H1 (cell line): Measurements from ENCODE around the gene NCEH1.

Source experiments
- CBX5 ChIP-seq: fragments of 300-800, 300-1000 bp; sonication (generic); IDR thresholded peaks from 2 replicates; pipeline ENCODE4 v1.7.1; 2016; ENCODE audit warnings: antibody characterized with exemption, low read length, low read depth
- CHD2 ChIP-seq: IDR thresholded peaks from 2 replicates; pipeline ENCODE4 v1.6.1; 2012; ENCODE audit warnings: low read length, improper control_type of control experiment
- POLR2A ChIP-seq, 2 experiments: IDR thresholded peaks; 1 replicate in 1 of 2; 2 replicates in 1 of 2; pipeline ENCODE4 v1.6.1; 2011; ENCODE audit warnings: low read depth in 2 of 2, low read length in 2 of 2, mild to moderate bottlenecking in 2 of 2; ENCODE audit errors: control extremely low read depth in 1 of 2
- RXRA ChIP-seq: IDR thresholded peaks from 2 replicates; pipeline ENCODE4 v1.6.1; 2011; ENCODE audit warnings: low read depth, mild to moderate bottlenecking, low read length, moderate library complexity; ENCODE audit not compliant: insufficient read depth
- TF ChIP-seq, protein P1 (sequence below), 3 experiments: IDR thresholded peaks; 1 replicate in 2 of 3; 2 replicates in 1 of 3; pipeline versions ENCODE4 v1.5.1 to v1.6.1; 2011; ENCODE audit warnings: low read length in 3 of 3, mild to moderate bottlenecking in 3 of 3, inconsistent platforms in 2 of 3, low read depth in 1 of 3, moderate library complexity in 1 of 3; ENCODE audit not compliant: insufficient read depth in 1 of 3; ENCODE audit errors: control extremely low read depth in 1 of 3

DNA sequence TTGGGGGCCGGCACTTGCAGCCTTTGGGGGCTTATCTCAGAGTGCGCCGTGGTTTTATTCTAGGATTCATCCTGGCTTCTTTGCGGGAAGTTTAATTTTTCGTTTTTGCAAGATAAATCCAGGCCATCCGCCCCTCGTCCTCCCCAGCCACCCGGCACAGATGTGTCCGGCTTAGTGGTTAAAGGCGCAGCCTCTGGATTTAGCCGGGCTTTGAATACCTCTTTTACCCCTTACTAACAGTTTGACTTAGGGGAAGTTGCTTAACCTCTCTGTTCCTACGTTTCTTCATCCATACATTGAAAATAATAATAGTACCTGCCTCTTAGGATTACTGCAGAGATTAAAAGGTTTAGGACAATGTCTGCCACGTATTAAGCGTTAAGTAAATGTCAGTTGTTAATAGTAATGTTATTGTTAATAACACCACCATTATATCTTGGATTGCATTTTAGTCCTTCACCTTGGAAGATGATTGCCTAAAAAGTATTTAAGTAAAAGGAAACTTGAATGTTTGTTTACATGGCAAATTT, 40.4 kb upstream of the NCEH1 start:
- TF ChIP-seq, protein P1, sequence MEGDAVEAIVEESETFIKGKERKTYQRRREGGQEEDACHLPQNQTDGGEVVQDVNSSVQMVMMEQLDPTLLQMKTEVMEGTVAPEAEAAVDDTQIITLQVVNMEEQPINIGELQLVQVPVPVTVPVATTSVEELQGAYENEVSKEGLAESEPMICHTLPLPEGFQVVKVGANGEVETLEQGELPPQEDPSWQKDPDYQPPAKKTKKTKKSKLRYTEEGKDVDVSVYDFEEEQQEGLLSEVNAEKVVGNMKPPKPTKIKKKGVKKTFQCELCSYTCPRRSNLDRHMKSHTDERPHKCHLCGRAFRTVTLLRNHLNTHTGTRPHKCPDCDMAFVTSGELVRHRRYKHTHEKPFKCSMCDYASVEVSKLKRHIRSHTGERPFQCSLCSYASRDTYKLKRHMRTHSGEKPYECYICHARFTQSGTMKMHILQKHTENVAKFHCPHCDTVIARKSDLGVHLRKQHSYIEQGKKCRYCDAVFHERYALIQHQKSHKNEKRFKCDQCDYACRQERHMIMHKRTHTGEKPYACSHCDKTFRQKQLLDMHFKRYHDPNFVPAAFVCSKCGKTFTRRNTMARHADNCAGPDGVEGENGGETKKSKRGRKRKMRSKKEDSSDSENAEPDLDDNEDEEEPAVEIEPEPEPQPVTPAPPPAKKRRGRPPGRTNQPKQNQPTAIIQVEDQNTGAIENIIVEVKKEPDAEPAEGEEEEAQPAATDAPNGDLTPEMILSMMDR (IDR thresholded peaks at IDR 0.05; ENCODE audit: control extremely low read depth in 1 of 3, insufficient read depth in 1 of 3, low read depth in 1 of 3, low read length in 3 of 3), result no peak
- TF ChIP-seq CBX5, result no peak
- no peak for TF ChIP-seq POLR2A (IDR thresholded peaks at IDR 0.05; ENCODE audit: control extremely low read depth in 1 of 2, low read depth in 2 of 2, low read length in 2 of 2)
- no peak for TF ChIP-seq CHD2
- TF ChIP-seq RXRA, result no peak
